Epithelial cell of esophagus (primary cell): Measurements from ENCODE around the gene GPC5.

ENCODE experiments used
- DNase-seq: peaks from one replicate; pipeline ENCODE4 v3.0.0; 2010; ENCODE audit warnings: low read depth
- H3K4me3 ChIP-seq: 2 replicates; pipeline ENCODE4 v1.5.1; 2011; ENCODE audit warnings: mild to moderate bottlenecking, low read length, control low read depth
- CTCF ChIP-seq: IDR thresholded peaks from 2 replicates; pipeline ENCODE4 v1.5.1; 2011; ENCODE audit warnings: low read depth, mild to moderate bottlenecking, low read length, control low read depth, inconsistent platforms; ENCODE audit not compliant: insufficient read depth; ENCODE audit errors: missing control alignments

The GPC5 gene

GRCh38 chr13:91698308-91698707, 299.9 kb downstream of the GPC5 start:
- no peak for TF ChIP-seq CTCF
- no peak overlapping the region for H3K4me3 ChIP-seq
- DNase-seq: no peak

- H3K4me3 ChIP-seq: no peak overlapping the region
- TF ChIP-seq CTCF: no peak
- no peak for DNase-seq
Measured at GRCh38 chr13:91698767-91699166, 300.3 kb downstream of the GPC5 start.

GRCh38 chr13:91699863-91700262, 301.4 kb downstream of the GPC5 start:
- H3K4me3 ChIP-seq: no peak overlapping the region
- no peak for TF ChIP-seq CTCF
- no peak for DNase-seq

- no peak overlapping the region for H3K4me3 ChIP-seq
- no peak for TF ChIP-seq CTCF
- no peak for DNase-seq
Measured at GRCh38 chr13:91701975-91702374, 303.6 kb downstream of the GPC5 start.

GRCh38 chr13:91702411-91702810, 304.0 kb downstream of the GPC5 start:
- no peak for TF ChIP-seq CTCF
- no peak overlapping the region for H3K4me3 ChIP-seq
- no peak for DNase-seq

- H3K4me3 ChIP-seq: no peak overlapping the region
- no peak for DNase-seq
- no peak for TF ChIP-seq CTCF
Measured at GRCh38 chr13:91704398-91704797, 306.0 kb downstream of the GPC5 start.

GRCh38 chr13:91708558-91708957, 310.1 kb downstream of the GPC5 start:
- TF ChIP-seq CTCF: no peak
- no peak overlapping the region for H3K4me3 ChIP-seq
- no peak for DNase-seq
